SK-N-MC (cell line): ENCODE measurements around the gene TTBK2.

Source experiments
- DNase-seq: peaks from one replicate; pipeline ENCODE4 v3.0.0-alpha.2; 2011; ENCODE audit warnings: low read depth, low spot score
- H3K27ac ChIP-seq: fragments of 200-600 bp; sonication (generic); 2 replicates; pipeline ENCODE4 v1.5.1; 2016; ENCODE audit warnings: mixed run types
- H3K36me3 ChIP-seq: fragments of 200-600 bp; sonication (generic); 2 replicates; pipeline ENCODE4 v1.6.1; 2017; ENCODE audit warnings: antibody characterized with exemption, low read length, mixed read lengths; ENCODE audit not compliant: insufficient read depth
- H3K4me3 ChIP-seq: fragments of 200-600 bp; sonication (generic); 2 replicates; pipeline ENCODE4 v1.5.1; 2016
- H3K9ac ChIP-seq: fragments of 200-600 bp; sonication (generic); 2 replicates; pipeline ENCODE4 v1.8.0; 2017; ENCODE audit warnings: mixed run types, mixed read lengths; ENCODE audit not compliant: insufficient read length
- H3K9me3 ChIP-seq: fragments of 200-600 bp; sonication (generic); 2 replicates; pipeline ENCODE4 v1.6.1; 2017; ENCODE audit warnings: low read depth, mild to moderate bottlenecking, antibody characterized with exemption, low read length, moderate library complexity, mixed read lengths
- EZH2 ChIP-seq: fragments of 200-600 bp; sonication (generic); IDR thresholded peaks from one replicate; pipeline ENCODE4 v1.6.1; 2017; ENCODE audit warnings: antibody characterized with exemption
- FOXP2 ChIP-seq: optimal IDR thresholded peaks from 2 replicates; pipeline ENCODE3; 2011; ENCODE audit warnings: mild to moderate bottlenecking, moderate library complexity; ENCODE audit not compliant: insufficient read depth; ENCODE audit errors: extremely low read length, control extremely low read depth
- POLR2AphosphoS5 ChIP-seq: IDR thresholded peaks from 2 replicates; pipeline ENCODE4 v1.6.1; 2012; ENCODE audit warnings: mild to moderate bottlenecking, low read depth, low read length, borderline replicate concordance

The TTBK2 gene

DNA sequence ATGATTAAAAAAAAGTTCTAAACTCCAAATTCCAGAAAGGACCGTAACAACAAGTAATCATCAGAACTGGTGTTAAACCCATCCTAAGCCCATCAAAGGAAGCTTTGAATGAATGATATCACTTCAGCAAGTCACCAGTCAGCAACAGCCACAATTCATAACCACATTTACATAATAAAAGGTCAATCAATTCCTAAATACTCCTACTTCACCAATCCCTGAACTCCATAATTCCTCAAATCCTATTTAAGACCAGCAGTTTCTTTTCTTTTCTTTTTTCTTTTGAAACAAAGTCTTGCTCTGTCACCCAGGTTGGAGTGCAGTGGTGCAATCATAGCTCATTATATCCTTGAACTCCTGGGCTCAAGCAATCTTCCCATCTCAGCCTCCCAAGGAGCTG, 40.5 kb downstream of the TTBK2 start:
- H3K9ac ChIP-seq: no peak overlapping the region
- H3K4me3 ChIP-seq: no peak overlapping the region
- DNase-seq: no peak
- no peak overlapping the region for H3K27ac ChIP-seq
- TF ChIP-seq EZH2 (no peak), POLR2AphosphoS5 (no peak), FOXP2 (no peak)
- H3K9me3 ChIP-seq: no peaks in the 10 kb centered on the region
- H3K36me3 ChIP-seq: no peaks in the 10 kb centered on the region

DNA sequence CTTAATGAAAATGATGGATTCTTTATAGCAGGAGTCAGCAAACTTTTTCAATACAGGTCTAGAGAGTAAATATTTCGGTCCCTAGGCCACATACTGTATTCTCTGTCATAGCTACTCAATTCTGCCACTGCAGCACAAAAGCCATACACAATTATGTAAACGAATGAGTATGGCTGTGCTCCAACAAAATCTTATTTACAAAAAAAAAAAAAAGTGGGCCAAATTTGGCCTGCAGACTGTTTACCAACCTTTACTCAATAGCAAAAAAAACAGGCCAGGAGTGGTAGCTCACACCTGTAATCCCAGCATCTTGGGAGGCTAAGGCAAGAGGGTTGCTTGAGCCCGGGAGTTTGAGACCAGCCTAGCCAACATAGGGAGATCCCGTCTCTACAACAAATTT, 41.1 kb downstream of the TTBK2 start:
- H3K9ac ChIP-seq: no peak overlapping the region
- H3K27ac ChIP-seq: no peak overlapping the region
- no peaks in the 10 kb centered on the region for H3K9me3 ChIP-seq
- H3K36me3 ChIP-seq: no peaks in the 10 kb centered on the region
- no peak overlapping the region for H3K4me3 ChIP-seq
- TF ChIP-seq POLR2AphosphoS5 (no peak), EZH2 (no peak), FOXP2 (no peak)
- DNase-seq: no peak

DNA sequence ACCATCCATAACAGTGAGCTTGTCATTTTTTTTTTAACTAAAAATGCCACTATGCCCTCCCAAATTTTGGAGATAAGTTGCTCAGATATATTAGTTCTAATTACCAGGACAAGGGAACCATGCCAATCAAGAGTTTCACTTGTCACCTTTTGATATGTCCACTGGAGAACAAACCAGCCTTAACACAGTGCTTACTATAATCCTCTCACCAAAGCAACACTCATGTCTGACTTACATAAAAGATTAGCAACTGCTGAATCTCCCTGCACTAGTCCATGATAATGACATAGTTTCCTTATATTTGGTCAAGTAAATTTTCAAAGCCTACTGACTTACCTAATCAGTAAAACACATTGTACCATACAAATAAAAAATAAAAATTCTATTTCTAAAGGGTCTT, 44.4 kb downstream of the TTBK2 start:
- TF ChIP-seq EZH2 (no peak), FOXP2 (no peak), POLR2AphosphoS5 (no peak)
- no peak overlapping the region for H3K27ac ChIP-seq
- no peak overlapping the region for H3K9ac ChIP-seq
- no peaks in the 10 kb centered on the region for H3K36me3 ChIP-seq
- no peak overlapping the region for H3K4me3 ChIP-seq
- no peak for DNase-seq
- no peaks in the 10 kb centered on the region for H3K9me3 ChIP-seq

DNA sequence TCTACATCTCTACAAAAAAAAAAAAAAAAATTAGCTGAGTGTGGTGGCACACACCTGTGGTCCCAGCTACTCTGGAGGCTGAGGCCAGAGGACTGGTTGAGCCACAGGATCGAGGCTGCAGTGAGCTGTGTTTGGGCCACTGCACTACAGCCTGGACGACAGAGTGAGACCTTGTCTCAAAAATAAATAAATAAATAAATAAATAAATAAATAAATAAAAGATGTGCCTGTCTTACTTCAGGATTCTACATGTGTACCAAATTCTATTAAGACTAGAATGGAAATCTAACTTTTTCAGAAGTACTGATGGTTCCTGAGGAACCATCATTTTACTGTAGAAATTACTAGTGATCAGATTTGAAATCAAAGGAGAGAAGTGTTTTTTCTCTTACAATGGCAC, 51.9 kb downstream of the TTBK2 start:
- Histone ChIP-seq H3K36me3 (no peaks in the 10 kb centered on the region), H3K4me3 (no peak overlapping the region), H3K27ac (no peak overlapping the region), H3K9ac (no peak overlapping the region), H3K9me3 (no peaks in the 10 kb centered on the region)
- no peak for TF ChIP-seq FOXP2
- TF ChIP-seq POLR2AphosphoS5: no peak
- no peak for TF ChIP-seq EZH2
- DNase-seq: no peak

DNA sequence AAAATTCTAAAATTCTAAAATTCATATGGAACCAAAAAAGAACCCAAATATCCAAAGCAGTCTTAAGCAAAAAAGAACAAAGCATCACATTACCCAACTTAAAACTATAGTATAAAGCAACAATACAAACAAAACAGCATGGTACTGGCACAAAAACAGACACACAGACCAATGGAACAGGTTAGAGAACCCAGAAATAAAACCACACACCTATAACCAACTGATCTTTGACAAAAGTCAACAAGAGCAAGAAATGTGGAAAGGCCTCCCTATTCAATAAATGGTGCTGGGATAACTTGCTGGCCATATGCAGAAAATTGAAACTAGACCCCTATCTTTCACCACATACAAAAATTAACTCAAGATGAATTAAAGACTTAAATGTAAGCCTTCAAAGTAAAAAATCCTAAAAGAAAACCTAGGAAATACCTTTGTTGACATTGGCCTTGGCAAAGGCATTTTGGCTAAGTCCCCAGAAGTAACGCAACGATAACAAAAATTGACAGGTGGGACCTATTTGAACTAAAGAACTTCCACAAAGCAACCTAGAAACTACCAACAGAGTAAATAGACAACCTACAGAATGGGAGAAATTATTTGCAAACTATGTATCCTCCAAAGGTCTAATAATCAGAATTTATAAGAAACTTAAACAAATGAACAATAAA, 56.9 kb downstream of the TTBK2 start:
- TF ChIP-seq FOXP2: no peak
- TF ChIP-seq EZH2: no peak
- no peak for TF ChIP-seq POLR2AphosphoS5
- no peaks in the 10 kb centered on the region for H3K36me3 ChIP-seq

DNA sequence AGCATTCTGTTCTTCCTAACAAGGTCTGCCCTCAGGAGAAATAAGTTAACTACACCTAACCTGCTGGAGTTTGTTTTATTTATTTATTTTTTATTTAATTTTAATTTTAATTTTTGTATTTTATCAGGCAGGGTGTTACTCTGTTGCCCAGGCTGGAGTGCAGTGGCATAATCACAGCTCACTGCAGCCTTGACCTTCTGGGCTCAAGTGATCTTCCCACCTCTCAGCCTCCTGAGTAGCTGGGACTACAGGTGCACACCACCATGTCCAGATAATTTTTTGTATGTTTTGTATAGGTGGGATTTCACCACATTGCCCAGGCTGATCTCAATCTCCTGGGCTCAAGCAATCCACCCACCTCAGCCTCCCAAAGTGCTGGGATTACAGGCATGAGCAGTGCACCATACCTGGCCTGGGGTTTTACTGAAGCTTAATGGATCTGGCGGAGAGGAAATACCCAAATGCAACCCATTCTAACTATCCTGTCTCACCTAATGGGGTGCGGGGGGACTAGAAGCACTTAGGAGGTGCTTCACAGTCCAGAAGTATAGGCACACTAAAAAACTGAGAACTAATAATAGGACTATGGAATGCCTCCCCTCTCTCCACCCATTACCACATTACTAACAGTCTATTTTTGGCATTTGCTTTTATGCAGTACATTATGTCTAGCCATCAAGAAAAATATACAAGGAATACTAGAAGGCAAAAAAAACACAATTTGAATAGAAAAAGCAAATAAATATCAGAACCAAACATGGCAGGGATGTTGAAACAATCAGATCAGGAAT, 61.4 kb downstream of the TTBK2 start:
- TF ChIP-seq POLR2AphosphoS5: no peak
- TF ChIP-seq EZH2: no peak
- TF ChIP-seq FOXP2: no peak
- no peak for DNase-seq
- Histone ChIP-seq H3K4me3 (no peak overlapping the region), H3K9ac (no peak overlapping the region), H3K27ac (no peak overlapping the region), H3K36me3 (no peaks in the 10 kb centered on the region), H3K9me3 (no peaks in the 10 kb centered on the region)

More for the DNA sequence above, 56.9 kb downstream of the TTBK2 start:
- H3K9ac ChIP-seq: no peak overlapping the region
- no peak overlapping the region for H3K27ac ChIP-seq
- no peak for DNase-seq
- H3K4me3 ChIP-seq: no peak overlapping the region
- H3K9me3 ChIP-seq: no peaks in the 10 kb centered on the region

DNA sequence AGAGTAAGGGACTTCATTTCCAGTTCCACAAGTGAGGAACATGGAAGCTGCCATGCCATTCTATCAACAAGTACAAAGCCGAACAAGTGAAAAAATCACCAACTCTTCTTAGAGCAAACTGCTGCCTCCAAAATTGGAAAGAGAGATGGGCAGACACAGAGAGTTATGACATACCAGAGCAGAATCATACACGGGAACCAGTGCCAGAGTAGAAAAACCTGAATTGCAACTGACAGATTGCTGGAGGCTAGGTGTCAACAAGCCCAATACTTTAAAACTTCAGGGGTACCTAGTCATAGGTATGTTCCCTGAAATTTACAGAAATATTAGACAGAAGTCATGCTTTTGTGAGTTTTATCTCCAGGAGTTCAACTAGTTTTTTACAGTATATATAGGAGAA, 62.0 kb downstream of the TTBK2 start:
- no peaks in the 10 kb centered on the region for H3K9me3 ChIP-seq
- no peak overlapping the region for H3K27ac ChIP-seq
- H3K4me3 ChIP-seq: no peak overlapping the region
- no peak for DNase-seq
- no peak overlapping the region for H3K9ac ChIP-seq
- TF ChIP-seq POLR2AphosphoS5 (no peak), FOXP2 (no peak), EZH2 (no peak)
- H3K36me3 ChIP-seq: no peaks in the 10 kb centered on the region

DNA sequence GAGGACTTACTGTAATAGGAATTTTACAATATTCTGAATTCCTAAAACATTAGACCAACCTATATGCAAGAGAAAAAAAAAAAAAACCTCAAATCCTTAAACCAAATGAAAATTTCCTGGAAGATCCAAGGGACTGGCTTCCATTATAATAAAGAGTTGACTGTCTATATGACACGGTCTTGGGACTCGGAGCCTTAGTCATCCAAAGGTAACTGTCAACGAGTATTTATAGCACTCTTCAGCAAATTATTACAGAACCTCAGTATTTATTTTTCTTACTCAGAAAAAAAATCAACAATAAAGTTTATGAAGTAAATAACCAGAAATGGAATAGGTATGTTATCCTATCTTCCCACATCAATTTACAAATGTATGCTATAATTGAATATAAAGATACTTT, 66.0 kb downstream of the TTBK2 start:
- no peaks in the 10 kb centered on the region for H3K36me3 ChIP-seq
- H3K4me3 ChIP-seq: no peak overlapping the region
- H3K27ac ChIP-seq: no peak overlapping the region
- TF ChIP-seq FOXP2 (no peak), EZH2 (no peak), POLR2AphosphoS5 (no peak)
- no peaks in the 10 kb centered on the region for H3K9me3 ChIP-seq
- DNase-seq: no peak
- H3K9ac ChIP-seq: no peak overlapping the region
